ENCODE measurements around the gene USP3. TPM values are rescaled to one million over a fixed set of nuclear protein-coding genes. Genes with fewer than 3 reads are reported as not detected.
A peak's percentile ranks its signal among the peaks of the same experiment; 100 is the strongest.

USP3 gene
- total and polyA plus RNA-seq, 4 donors: 8.5 to 25.4 (median 14.8) TPM

GRCh38 chr15:63483521-63484371, 20.6 kb upstream of the USP3 start:
- H3K36me3 ChIP-seq (ENCODE audit: control insufficient read depth in 4 of 4, insufficient read depth in 3 of 4, low read depth in 1 of 4, low read length in 3 of 4): no peaks in the 10 kb centered on the region
- no peaks in the 10 kb centered on the region for H3K9me3 ChIP-seq (ENCODE audit: control insufficient read depth in 4 of 4, low read length in 3 of 4)
- 63% methylated on average over 6 of the region's 6 CpGs for WGBS
- peak overlapping the region in 1 of 3 donors; percentile 28 for H3K4me3 ChIP-seq (ENCODE audit: low read depth in 1 of 3, low read length in 3 of 3)
- no peaks in the 10 kb centered on the region for H3K27me3 ChIP-seq (ENCODE audit: control insufficient read depth in 4 of 4, insufficient read depth in 4 of 4, low read length in 3 of 4)
- no peak overlapping the region for H3K9ac ChIP-seq (ENCODE audit: low read depth in 1 of 2, low read length in 2 of 2)
- no peak for DNase-seq (ENCODE audit: low spot score)
- H3K27ac ChIP-seq (ENCODE audit: low read depth in 1 of 2, low read length in 2 of 2): peak overlapping the region in 1 of 2 donors; percentile 55
- H3K4me1 ChIP-seq (ENCODE audit: control insufficient read depth in 4 of 4, insufficient read depth in 4 of 4, low read length in 3 of 4): peaks cover 4 to 17% (median 6%) of the 10 kb centered on the region in 4 donors
- peak in 1 of 2 donors; percentile 41 for TF ChIP-seq JUND (IDR thresholded peaks at IDR 0.05)
- TF ChIP-seq FOXA2 (IDR thresholded peaks at IDR 0.05): no peak
- no peak for TF ChIP-seq HNF4G (IDR thresholded peaks at IDR 0.05)
- TF ChIP-seq EGR1 (IDR thresholded peaks at IDR 0.05; ENCODE audit: low read depth in 2 of 2): no peak
- TF ChIP-seq HNF4A (conservative IDR thresholded peaks at IDR 0.05): peak; percentile 17 to 42
- no peak for TF ChIP-seq ZBTB33 (IDR thresholded peaks at IDR 0.05)
- TF ChIP-seq RXRA (IDR thresholded peaks at IDR 0.05): no peak
- TF ChIP-seq MAX (IDR thresholded peaks at IDR 0.05): no peak
- no peak for TF ChIP-seq FOXA1 (IDR thresholded peaks at IDR 0.05)
- TF ChIP-seq TAF1 (conservative IDR thresholded peaks at IDR 0.05): no peak
- no peak for TF ChIP-seq CTCF (IDR thresholded peaks at IDR 0.05; ENCODE audit: low read depth, low read length, missing input control)
- no peak for TF ChIP-seq ATF3 (IDR thresholded peaks at IDR 0.05)
- no peak for TF ChIP-seq NR2F2 (IDR thresholded peaks at IDR 0.05)
- TF ChIP-seq SP1 (IDR thresholded peaks at IDR 0.05): no peak
- TF ChIP-seq GABPA (IDR thresholded peaks at IDR 0.05 in 1 of 2, conservative IDR thresholded peaks at IDR 0.05 in 1 of 2): no peak

- Histone ChIP-seq H3K27me3 (ENCODE audit: control insufficient read depth in 4 of 4, insufficient read depth in 4 of 4, low read length in 3 of 4) (no peaks in the 10 kb centered on the region), H3K36me3 (ENCODE audit: control insufficient read depth in 4 of 4, insufficient read depth in 3 of 4, low read depth in 1 of 4, low read length in 3 of 4) (no peaks in the 10 kb centered on the region), H3K4me3 (ENCODE audit: low read depth in 1 of 3, low read length in 3 of 3) (no peak overlapping the region), H3K9me3 (ENCODE audit: control insufficient read depth in 4 of 4, low read length in 3 of 4) (no peaks in the 10 kb centered on the region), H3K9ac (ENCODE audit: low read depth in 1 of 2, low read length in 2 of 2) (no peak overlapping the region), H3K4me1 (ENCODE audit: control insufficient read depth in 4 of 4, insufficient read depth in 4 of 4, low read length in 3 of 4) (peaks cover 4 to 17% (median 6%) of the 10 kb centered on the region in 4 donors), H3K27ac (ENCODE audit: low read depth in 1 of 2, low read length in 2 of 2) (no peak overlapping the region)
- DNase-seq (ENCODE audit: low spot score): no peak
- TF ChIP-seq EGR1 (IDR thresholded peaks at IDR 0.05; ENCODE audit: low read depth in 2 of 2) (no peak), HNF4A (conservative IDR thresholded peaks at IDR 0.05) (no peak), TAF1 (conservative IDR thresholded peaks at IDR 0.05) (no peak), SP1 (IDR thresholded peaks at IDR 0.05) (no peak)
- 83% methylated on average over 6 of the region's 6 CpGs for WGBS
These were observed 19.8 kb upstream of the USP3 start for GRCh38 chr15:63484433-63485186.

Data from liver (tissue), 9 donors.